Measurements from ENCODE around the gene ADRM1.

ADRM1 gene

GRCh38 chr20:62339647-62340062 is 36.9 kb downstream of the ADRM1 start:
- DNase-seq (ENCODE audit: low spot score) = no peak

GRCh38 chr20:62342910-62343309 is 40.1 kb downstream of the ADRM1 start:
- DNase-seq (ENCODE audit: low spot score) = no peak

- no peak for DNase-seq (ENCODE audit: low spot score)
Measured at GRCh38 chr20:62344092-62344491, 41.3 kb downstream of the ADRM1 start.

- DNase-seq (ENCODE audit: low spot score) = no peak
Measured at GRCh38 chr20:62344782-62345181, 42.0 kb downstream of the ADRM1 start.

GRCh38 chr20:62345681-62346370 is 43.0 kb downstream of the ADRM1 start:
- DNase-seq (ENCODE audit: low spot score) = no peak

- no peak for DNase-seq (ENCODE audit: low spot score)
Measured at GRCh38 chr20:62346398-62347150, 43.8 kb downstream of the ADRM1 start.

- no peak for DNase-seq (ENCODE audit: low spot score)
Measured at GRCh38 chr20:62347151-62347404, 44.3 kb downstream of the ADRM1 start.

- DNase-seq (ENCODE audit: low spot score) = no peak
Measured at GRCh38 chr20:62347445-62347844, 44.6 kb downstream of the ADRM1 start.

- no peak for DNase-seq (ENCODE audit: low spot score)
Measured at GRCh38 chr20:62348604-62349003, 45.8 kb downstream of the ADRM1 start.

GRCh38 chr20:62349556-62350097 is 46.8 kb downstream of the ADRM1 start:
- DNase-seq (ENCODE audit: low spot score) = no peak

GRCh38 chr20:62350098-62350628 is 47.4 kb downstream of the ADRM1 start:
- DNase-seq (ENCODE audit: low spot score) = no peak

- DNase-seq (ENCODE audit: low spot score) = no peak
Measured at GRCh38 chr20:62350629-62351422, 48.0 kb downstream of the ADRM1 start.

GRCh38 chr20:62351469-62352401 is 48.9 kb downstream of the ADRM1 start:
- no peak for DNase-seq (ENCODE audit: low spot score)

GRCh38 chr20:62352402-62353288 is 49.8 kb downstream of the ADRM1 start:
- DNase-seq (ENCODE audit: low spot score) = no peak

GRCh38 chr20:62353289-62354030 is 50.7 kb downstream of the ADRM1 start:
- no peak for DNase-seq (ENCODE audit: low spot score)

GRCh38 chr20:62354031-62354808 is 51.4 kb downstream of the ADRM1 start:
- no peak for DNase-seq (ENCODE audit: low spot score)

GRCh38 chr20:62354811-62355341 is 52.1 kb downstream of the ADRM1 start:
- DNase-seq (ENCODE audit: low spot score) = no peak

- peak; percentile 53 for DNase-seq (ENCODE audit: low spot score)
Measured at GRCh38 chr20:62355516-62355877, 52.7 kb downstream of the ADRM1 start.
